ENCODE measurements around the gene CIZ1. TPM values are rescaled to one million over a fixed set of nuclear protein-coding genes. Genes with fewer than 3 reads are reported as not detected.
"Not testable (repeated sequence)": the region's sequence is repeated elsewhere in the genome, so short reads cannot be mapped to it uniquely, and the experiment has no call there.

CIZ1 gene, protein sequence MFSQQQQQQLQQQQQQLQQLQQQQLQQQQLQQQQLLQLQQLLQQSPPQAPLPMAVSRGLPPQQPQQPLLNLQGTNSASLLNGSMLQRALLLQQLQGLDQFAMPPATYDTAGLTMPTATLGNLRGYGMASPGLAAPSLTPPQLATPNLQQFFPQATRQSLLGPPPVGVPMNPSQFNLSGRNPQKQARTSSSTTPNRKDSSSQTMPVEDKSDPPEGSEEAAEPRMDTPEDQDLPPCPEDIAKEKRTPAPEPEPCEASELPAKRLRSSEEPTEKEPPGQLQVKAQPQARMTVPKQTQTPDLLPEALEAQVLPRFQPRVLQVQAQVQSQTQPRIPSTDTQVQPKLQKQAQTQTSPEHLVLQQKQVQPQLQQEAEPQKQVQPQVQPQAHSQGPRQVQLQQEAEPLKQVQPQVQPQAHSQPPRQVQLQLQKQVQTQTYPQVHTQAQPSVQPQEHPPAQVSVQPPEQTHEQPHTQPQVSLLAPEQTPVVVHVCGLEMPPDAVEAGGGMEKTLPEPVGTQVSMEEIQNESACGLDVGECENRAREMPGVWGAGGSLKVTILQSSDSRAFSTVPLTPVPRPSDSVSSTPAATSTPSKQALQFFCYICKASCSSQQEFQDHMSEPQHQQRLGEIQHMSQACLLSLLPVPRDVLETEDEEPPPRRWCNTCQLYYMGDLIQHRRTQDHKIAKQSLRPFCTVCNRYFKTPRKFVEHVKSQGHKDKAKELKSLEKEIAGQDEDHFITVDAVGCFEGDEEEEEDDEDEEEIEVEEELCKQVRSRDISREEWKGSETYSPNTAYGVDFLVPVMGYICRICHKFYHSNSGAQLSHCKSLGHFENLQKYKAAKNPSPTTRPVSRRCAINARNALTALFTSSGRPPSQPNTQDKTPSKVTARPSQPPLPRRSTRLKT
- 100 to 1,000 TPM; 161 to 203 TPM for total RNA-seq

DNA sequence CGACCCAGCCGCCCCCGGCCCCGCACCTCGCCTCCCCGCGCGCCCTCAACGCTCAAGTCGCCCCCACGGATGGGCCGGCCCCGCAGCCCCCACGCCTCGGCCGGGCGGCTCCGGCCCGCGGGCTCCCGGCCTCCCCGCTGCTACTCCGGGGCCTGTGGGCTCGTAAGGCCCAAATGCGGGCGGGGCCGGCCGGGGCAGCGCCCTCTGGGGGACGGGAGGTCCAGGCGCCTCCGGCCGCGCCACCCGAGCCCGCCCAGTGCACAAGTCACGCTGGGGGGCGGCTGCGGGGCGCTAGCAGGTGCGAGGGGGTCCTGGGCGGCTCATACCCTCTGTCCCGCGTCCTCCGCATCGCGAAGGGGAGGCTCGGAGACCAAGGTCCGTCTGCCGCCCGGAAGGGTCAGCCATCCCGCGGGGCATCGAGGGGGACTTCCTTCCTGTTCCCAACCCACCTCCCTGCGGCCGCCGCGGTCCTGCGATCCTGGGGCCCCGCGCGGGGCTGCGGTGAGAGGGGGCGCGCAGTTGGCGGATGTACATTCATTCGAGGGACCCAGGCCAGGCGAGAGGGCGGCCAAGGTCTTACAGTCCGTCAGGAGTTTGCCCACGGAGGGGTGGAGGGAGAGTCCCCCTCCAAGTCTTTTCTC lies at the start of gene CIZ1:
CIZ1 (minus strand) TSS at position 167 of the 641 bp plus-strand sequence. CDS start 715 bp downstream, outside the sequence.
- DNase-seq (peak; percentile 83 to 87), ATAC-seq (replicated peaks in 1 of 2) (peak; percentile 92 to 97)
- Mint-ChIP-seq H3K4me3 (peak within 1 kb of the TSS; percentile 98 to 100), H3K27ac (peak within 1 kb of the TSS; percentile 99), H3K4me1 (ENCODE audit: low read depth) (peaks cover 36% of the 10 kb centered on the region), H3K9me3 (no peaks in the 10 kb centered on the region), H3K27me3 (ENCODE audit: low read depth) (no peaks in the 10 kb centered on the region), H3K36me3 (ENCODE audit: insufficient read depth in 2 of 2) (peaks cover 4 to 13% of the 10 kb centered on the region in 2 donors)

DNA sequence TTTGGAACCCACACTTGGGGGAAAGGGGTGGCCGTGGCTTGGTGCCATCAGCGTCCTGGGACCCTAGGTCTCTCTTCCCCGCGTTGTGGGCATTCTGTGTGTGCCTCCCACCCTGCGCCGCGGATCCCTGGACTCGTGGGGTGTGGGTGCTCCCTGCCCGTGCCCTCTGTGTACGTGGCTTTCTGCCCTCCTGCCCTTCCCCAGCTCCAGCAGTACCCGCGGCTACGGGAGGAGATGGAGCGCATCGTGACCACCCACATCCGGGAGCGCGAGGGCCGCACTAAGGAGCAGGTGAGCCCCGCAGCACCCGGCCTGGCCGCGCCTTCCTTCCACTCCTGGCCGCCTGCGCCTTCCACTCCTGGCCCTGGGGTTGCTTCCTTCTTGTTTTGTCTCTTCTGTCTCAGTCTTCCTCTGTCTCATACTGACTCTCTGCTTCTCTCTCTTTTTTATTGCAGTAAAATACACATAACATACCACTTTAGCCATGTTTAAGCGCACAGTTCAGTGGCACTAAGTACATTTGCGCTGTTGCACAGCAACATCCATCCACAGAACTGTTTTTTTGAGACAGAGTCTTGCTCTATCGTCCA lies 42.5 kb upstream of the CIZ1 start:
- H3K4me1 Mint-ChIP-seq (ENCODE audit: low read depth), result no peaks in the 10 kb centered on the region
- no peaks in the 10 kb centered on the region for H3K27me3 Mint-ChIP-seq (ENCODE audit: low read depth)
- ATAC-seq (replicated peaks in 1 of 2) (no peak), DNase-seq (no peak)
- H3K4me3 Mint-ChIP-seq, result no peak overlapping the region
- H3K27ac Mint-ChIP-seq, result no peak overlapping the region
- H3K36me3 Mint-ChIP-seq (ENCODE audit: insufficient read depth in 2 of 2), result no peaks in the 10 kb centered on the region
- no peaks in the 10 kb centered on the region for H3K9me3 Mint-ChIP-seq

DNA sequence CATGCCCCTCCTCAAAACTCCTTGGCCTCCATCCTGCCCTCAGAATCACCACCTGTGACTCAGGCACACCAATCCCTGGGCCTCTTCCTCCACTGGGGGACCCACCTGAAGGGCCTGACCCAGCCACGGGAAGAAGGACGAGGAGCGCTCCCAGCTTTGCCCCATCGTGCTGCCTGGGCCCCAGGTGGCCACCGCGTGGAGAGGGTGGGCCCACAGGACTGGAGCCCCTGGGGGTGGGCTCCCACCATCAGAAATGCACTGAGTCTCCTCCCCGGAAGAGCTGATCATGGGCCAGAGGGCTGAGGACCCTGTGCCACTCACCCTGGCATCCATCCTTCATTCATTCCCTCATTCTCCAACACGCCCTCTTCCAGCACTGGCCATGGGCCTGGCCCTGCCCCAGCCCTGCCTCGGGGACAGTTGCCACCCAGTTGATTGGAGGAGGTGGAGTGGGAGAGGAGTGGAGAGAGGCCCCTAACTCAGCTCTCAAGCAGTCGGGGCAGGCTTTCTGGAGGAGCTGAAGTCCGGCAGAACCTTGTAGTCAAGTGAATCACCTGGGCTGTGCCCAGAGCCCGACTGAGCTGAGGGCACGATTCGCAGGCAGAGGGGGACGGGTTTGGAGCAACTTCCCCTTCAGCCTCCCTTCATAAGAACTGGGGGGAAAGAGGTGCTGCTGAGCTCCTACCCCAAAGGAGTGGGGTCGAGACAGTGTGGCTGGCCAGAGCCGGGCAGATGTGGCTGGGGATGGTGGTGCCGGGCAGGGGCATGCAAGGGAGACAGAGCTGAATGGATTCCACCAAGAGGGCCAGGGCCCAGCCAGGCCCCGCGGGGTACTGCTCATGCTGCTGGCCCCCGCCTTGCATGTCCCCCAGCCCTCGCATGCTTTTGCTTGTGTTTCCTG lies 41.4 kb upstream of the CIZ1 start:
- Mint-ChIP-seq H3K4me3 (no peak overlapping the region), H3K4me1 (ENCODE audit: low read depth) (no peaks in the 10 kb centered on the region)
- ATAC-seq (replicated peaks in 1 of 2), result no peak

DNA sequence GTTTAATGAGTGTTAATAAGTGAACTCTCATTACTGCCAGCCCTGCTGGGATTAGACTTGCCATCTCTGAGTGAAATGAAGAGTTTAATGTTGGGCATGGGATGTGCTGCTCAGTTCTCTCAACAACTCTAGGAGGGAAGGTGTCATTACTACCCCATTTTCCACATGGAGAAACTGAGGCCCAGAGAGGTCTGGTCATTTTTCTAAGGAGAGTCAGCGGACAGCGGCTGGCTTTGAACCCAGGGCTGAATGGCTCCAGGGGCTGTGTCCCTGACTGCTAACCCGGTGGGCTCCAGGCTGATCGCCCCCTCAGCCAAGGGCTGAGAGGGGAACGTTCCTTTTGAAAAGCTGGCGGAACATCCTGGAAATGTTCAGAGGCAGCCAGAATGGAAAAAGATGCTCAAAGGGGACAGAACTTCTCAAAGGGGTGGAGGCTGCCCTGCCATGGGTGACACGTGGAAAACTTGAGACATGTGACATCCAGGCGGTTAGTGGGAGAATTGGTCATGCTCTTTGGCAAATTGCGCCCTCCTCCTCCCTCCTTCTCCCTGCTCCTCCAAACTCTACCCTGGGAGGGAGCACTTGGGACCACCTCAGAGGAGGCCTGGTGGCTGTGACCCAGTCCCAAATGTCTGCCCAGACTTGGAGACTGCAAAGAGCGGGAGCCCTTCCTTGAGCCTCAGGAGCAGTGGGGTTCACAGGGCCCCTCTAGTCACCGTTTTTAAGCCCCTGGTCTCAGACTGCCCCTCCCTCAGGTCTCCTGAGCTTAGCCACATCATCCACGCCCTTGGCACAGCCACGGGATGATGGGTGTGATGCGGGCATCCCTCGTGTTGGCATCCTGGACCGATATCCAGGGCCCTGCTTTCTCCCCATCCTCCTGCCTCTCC lies 40.5 kb upstream of the CIZ1 start:
- DNase-seq (no peak), ATAC-seq (replicated peaks in 1 of 2) (peak in 1 of 2 donors; percentile 25)
- H3K4me3 Mint-ChIP-seq, result no peak overlapping the region
- no peaks in the 10 kb centered on the region for H3K36me3 Mint-ChIP-seq (ENCODE audit: insufficient read depth in 2 of 2)
- H3K9me3 Mint-ChIP-seq, result no peaks in the 10 kb centered on the region
- H3K27ac Mint-ChIP-seq, result no peak overlapping the region
- no peaks in the 10 kb centered on the region for H3K4me1 Mint-ChIP-seq (ENCODE audit: low read depth)
- no peaks in the 10 kb centered on the region for H3K27me3 Mint-ChIP-seq (ENCODE audit: low read depth)

More for the DNA sequence above, 41.4 kb upstream of the CIZ1 start:
- no peaks in the 10 kb centered on the region for H3K36me3 Mint-ChIP-seq (ENCODE audit: insufficient read depth in 2 of 2)
- H3K27ac Mint-ChIP-seq, result no peak overlapping the region
- no peaks in the 10 kb centered on the region for H3K9me3 Mint-ChIP-seq
- DNase-seq, result no peak
- no peaks in the 10 kb centered on the region for H3K27me3 Mint-ChIP-seq (ENCODE audit: low read depth)

DNA sequence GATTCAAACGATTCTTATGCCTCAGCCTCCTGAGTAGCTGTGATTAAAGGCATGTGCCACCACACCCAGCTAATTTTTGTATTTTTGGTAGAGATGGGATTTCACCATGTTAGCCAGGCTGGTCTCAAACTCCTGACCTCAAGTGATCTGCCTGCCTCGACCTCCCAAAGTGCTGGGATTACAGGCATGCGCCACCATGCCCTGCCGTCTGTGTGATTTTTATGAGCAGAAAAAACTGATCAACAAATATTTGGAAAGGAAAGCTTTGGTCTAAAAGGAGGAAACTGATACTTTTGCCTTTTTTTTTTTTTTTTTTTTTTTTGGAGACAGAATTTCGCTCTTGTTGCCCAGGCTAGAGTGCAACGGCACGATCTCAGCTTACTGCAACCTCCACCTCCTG lies 39.5 kb upstream of the CIZ1 start:
- not testable (repeated sequence) for H3K27me3 Mint-ChIP-seq (ENCODE audit: low read depth); ATAC-seq (replicated peaks in 1 of 2); H3K4me1 Mint-ChIP-seq (ENCODE audit: low read depth); H3K36me3 Mint-ChIP-seq (ENCODE audit: insufficient read depth in 2 of 2); DNase-seq; H3K9me3 Mint-ChIP-seq; H3K27ac Mint-ChIP-seq; H3K4me3 Mint-ChIP-seq

DNA sequence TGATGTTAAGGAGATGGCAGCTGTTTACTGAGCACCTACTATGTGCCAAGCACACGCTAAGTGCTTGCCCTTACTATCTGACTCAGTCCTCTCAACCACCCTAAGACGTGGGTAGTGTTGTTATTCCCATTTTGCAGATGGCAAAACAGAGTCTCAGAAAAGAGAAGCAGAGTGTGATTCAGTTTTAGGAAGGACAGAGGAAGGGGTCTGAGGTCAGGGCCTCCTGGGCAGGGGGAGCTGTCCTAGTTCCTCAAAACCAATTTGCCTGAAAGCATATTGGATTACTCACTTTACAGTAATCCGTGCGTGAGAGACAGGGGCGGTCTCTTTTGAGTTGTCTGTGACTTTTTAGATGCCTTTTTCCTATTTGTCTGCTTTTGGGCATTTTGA lies 35.0 kb upstream of the CIZ1 start:
- no peaks in the 10 kb centered on the region for H3K27me3 Mint-ChIP-seq (ENCODE audit: low read depth)
- no peak overlapping the region for H3K4me3 Mint-ChIP-seq
- H3K4me1 Mint-ChIP-seq (ENCODE audit: low read depth), result no peaks in the 10 kb centered on the region
- no peaks in the 10 kb centered on the region for H3K9me3 Mint-ChIP-seq
- no peak for DNase-seq
- no peaks in the 10 kb centered on the region for H3K36me3 Mint-ChIP-seq (ENCODE audit: insufficient read depth in 2 of 2)
- ATAC-seq (replicated peaks in 1 of 2), result no peak
- no peak overlapping the region for H3K27ac Mint-ChIP-seq

DNA sequence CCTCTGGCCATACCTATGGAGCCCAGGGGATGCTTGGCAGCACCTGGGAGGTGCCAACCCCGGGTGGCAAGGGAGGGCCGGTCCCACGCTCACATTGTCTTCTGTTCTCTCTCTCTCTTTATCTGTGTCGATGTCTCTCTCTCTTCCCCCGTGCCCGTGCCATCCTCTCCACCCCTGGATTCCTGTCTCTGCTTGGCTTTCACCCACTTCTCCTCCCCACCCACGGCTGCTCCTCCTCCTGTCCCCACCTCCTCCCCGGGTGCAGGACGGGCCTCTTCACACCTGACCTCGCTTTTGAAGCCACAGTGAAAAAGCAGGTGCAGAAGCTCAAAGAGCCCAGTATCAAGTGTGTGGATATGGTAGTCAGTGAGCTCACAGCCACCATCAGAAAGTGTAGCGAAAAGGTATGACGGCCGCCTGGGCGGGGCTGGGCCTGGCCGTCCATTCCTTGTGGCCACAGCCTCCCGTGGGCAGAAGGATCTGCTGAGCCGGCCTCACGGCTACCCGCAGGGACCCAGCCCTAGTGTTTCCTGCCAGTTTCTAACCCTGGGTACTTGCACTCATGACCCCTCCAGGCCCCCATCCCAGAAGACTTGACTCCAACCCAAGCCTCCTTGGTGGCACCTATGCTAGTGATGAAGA lies 34.5 kb upstream of the CIZ1 start:
- Mint-ChIP-seq H3K27ac (no peak overlapping the region), H3K4me3 (no peak overlapping the region), H3K9me3 (no peaks in the 10 kb centered on the region), H3K36me3 (ENCODE audit: insufficient read depth in 2 of 2) (no peaks in the 10 kb centered on the region), H3K27me3 (ENCODE audit: low read depth) (no peaks in the 10 kb centered on the region), H3K4me1 (ENCODE audit: low read depth) (no peaks in the 10 kb centered on the region)
- DNase-seq (no peak), ATAC-seq (replicated peaks in 1 of 2) (no peak)

DNA sequence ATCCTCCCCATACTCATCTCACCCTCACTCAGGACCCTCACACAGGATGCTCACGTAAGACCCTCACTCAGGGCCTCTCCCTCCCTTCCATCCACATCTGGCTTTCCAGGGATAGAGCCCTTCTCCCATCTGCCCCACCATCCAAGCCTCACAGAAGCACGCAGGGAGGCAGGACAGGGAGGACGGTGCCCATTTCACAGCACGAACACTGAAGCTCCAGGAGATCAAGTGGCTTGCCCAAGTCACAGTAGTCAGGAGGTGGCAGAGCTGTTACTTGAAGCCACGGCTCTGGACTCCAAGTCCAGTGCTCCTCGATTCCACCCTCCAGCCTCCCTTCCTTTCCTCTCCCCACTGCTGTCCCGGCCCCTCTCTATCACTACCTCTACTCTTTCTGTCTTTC lies 33.5 kb upstream of the CIZ1 start:
- DNase-seq (no peak), ATAC-seq (replicated peaks in 1 of 2) (no peak)
- Mint-ChIP-seq H3K9me3 (no peaks in the 10 kb centered on the region), H3K36me3 (ENCODE audit: insufficient read depth in 2 of 2) (no peaks in the 10 kb centered on the region), H3K27me3 (ENCODE audit: low read depth) (no peaks in the 10 kb centered on the region), H3K27ac (no peak overlapping the region), H3K4me3 (no peak overlapping the region), H3K4me1 (ENCODE audit: low read depth) (no peaks in the 10 kb centered on the region)

DNA sequence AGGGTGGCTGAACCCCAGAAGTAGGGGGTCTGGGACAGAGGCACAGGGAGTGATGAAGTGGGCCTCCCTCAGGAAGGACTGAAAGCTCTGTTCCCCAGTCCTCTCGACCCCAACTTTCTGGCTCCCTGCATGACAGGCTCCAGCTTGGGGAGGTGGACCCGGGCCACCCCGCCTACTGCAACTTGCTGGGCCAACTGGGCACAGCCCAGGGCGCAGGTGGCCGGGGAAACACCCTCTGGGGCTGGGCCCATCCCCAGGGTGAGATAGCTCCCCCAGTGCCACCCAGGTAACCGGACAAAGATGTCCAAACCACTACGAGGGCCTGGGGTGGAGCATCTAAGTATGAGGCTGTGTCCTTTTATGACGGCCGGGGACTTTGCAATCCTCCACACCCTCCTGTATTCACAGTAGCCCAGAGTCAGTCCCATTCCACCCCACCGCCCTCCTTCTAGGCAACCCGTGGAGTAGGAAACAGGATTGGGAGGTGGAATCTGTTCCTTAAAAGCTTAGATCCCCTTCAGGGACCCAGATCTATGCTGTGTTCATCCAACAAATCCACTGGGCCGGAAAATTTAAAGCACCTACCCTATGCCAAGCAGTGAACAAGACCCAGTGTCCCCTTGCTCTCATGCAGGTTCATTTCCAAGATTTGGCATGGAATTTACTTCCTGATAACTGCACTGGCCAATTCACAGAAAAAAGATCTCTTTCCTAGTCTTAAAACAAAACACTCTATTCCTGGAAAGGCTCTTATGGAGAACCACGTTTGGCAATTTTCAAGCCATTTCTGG lies 31.7 kb upstream of the CIZ1 start:
- H3K4me1 Mint-ChIP-seq (ENCODE audit: low read depth), result peaks cover 10% of the 10 kb centered on the region
- DNase-seq, result no peak
- ATAC-seq (replicated peaks in 1 of 2), result no peak

DNA sequence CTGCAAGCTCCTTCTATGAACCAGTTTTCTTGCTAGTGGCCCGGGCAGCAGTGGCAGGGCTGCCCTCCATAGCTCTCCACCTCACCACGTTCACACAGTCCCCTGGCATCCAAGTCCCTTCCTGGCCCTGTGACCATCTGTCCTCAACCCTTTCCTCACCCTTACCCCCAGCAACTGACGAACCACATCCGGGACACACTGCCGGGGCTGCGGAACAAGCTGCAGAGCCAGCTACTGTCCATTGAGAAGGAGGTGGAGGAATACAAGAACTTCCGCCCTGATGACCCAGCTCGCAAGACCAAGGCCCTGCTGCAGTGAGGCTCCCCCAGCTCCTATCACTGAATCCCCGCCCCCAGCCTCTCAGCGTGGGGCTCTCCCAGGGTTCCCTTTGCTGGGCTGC lies 30.7 kb upstream of the CIZ1 start:
- Mint-ChIP-seq H3K4me1 (ENCODE audit: low read depth) (peaks cover 12% of the 10 kb centered on the region), H3K27me3 (ENCODE audit: low read depth) (no peaks in the 10 kb centered on the region), H3K4me3 (no peak overlapping the region), H3K36me3 (ENCODE audit: insufficient read depth in 2 of 2) (no peaks in the 10 kb centered on the region), H3K27ac (no peak overlapping the region), H3K9me3 (no peaks in the 10 kb centered on the region)
- ATAC-seq (replicated peaks in 1 of 2), result no peak
- DNase-seq, result no peak

More for the DNA sequence above, 31.7 kb upstream of the CIZ1 start:
- H3K36me3 Mint-ChIP-seq (ENCODE audit: insufficient read depth in 2 of 2), result no peaks in the 10 kb centered on the region
- no peak overlapping the region for H3K27ac Mint-ChIP-seq
- H3K9me3 Mint-ChIP-seq, result no peaks in the 10 kb centered on the region
- no peak overlapping the region for H3K4me3 Mint-ChIP-seq
- no peaks in the 10 kb centered on the region for H3K27me3 Mint-ChIP-seq (ENCODE audit: low read depth)
